ENCODE results near the gene TOX3. TPM values are rescaled to one million over a fixed set of nuclear protein-coding genes. Genes with fewer than 3 reads are reported as not detected.

The TOX3 gene
- total and polyA plus RNA-seq, 4 donors = 1.3 to 3.5 (median 2.4) TPM

GRCh38 chr16:52498328-52499059 is 48.4 kb downstream of the TOX3 start:
- Histone ChIP-seq H3K36me3 (ENCODE audit: control insufficient read depth in 4 of 4, insufficient read depth in 3 of 4, low read depth in 1 of 4, low read length in 3 of 4) (no peaks in the 10 kb centered on the region), H3K9me3 (ENCODE audit: control insufficient read depth in 4 of 4, low read length in 3 of 4) (no peaks in the 10 kb centered on the region), H3K27ac (ENCODE audit: low read depth in 1 of 2, low read length in 2 of 2) (no peak overlapping the region), H3K9ac (ENCODE audit: low read depth in 1 of 2, low read length in 2 of 2) (no peak overlapping the region), H3K4me1 (ENCODE audit: control insufficient read depth in 4 of 4, insufficient read depth in 4 of 4, low read length in 3 of 4) (peaks cover 5 to 39% (median 36%) of the 10 kb centered on the region in 4 donors), H3K4me3 (ENCODE audit: low read depth in 1 of 3, low read length in 3 of 3) (no peak overlapping the region), H3K27me3 (ENCODE audit: control insufficient read depth in 4 of 4, insufficient read depth in 4 of 4, low read length in 3 of 4) (no peaks in the 10 kb centered on the region)
- WGBS = 72% methylated on average over 16 of the region's 16 CpGs
- TF ChIP-seq GABPA (IDR thresholded peaks at IDR 0.05 in 1 of 2, conservative IDR thresholded peaks at IDR 0.05 in 1 of 2) (no peak), REST (IDR thresholded peaks at IDR 0.05) (no peak), YY1 (IDR thresholded peaks at IDR 0.05) (no peak), CTCF (IDR thresholded peaks at IDR 0.05; ENCODE audit: low read depth, low read length, missing input control) (no peak), HNF4A (conservative IDR thresholded peaks at IDR 0.05) (no peak), EGR1 (IDR thresholded peaks at IDR 0.05; ENCODE audit: low read depth in 2 of 2) (no peak), RAD21 (IDR thresholded peaks at IDR 0.05) (no peak), ATF3 (IDR thresholded peaks at IDR 0.05) (no peak), SP1 (IDR thresholded peaks at IDR 0.05) (no peak), NR2F2 (IDR thresholded peaks at IDR 0.05) (no peak), TAF1 (conservative IDR thresholded peaks at IDR 0.05) (no peak), JUND (IDR thresholded peaks at IDR 0.05) (no peak), MAX (IDR thresholded peaks at IDR 0.05) (no peak), HNF4G (IDR thresholded peaks at IDR 0.05) (no peak), RXRA (IDR thresholded peaks at IDR 0.05) (no peak), FOXA2 (IDR thresholded peaks at IDR 0.05) (no peak), FOXA1 (IDR thresholded peaks at IDR 0.05) (no peak)
- no peak for DNase-seq (ENCODE audit: low spot score)

All from liver (tissue), 9 donors.